Gastrocnemius medialis (tissue), 4 donors: ENCODE results near the gene ENAH.

ENCODE experiments used
- POLR2A ChIP-seq, 2 donors: fragments of 450-650 bp; IDR thresholded peaks; one replicate each; pipeline ENCODE4 v1.6.1; 2017; ENCODE audit warnings: antibody characterized with exemption in 2 of 2, mild to moderate bottlenecking in 2 of 2, moderate library complexity in 2 of 2
- TF ChIP-seq, protein P1 (sequence below), 5 experiments: fragments of 450-650 bp in 3 of 5; fragments of 200-600 bp in 2 of 5; sonication (generic) in 2 of 5; IDR thresholded peaks in 4 of 5; conservative IDR thresholded peaks in 1 of 5; 1 replicate in 4 of 5; 2 replicates in 1 of 5; pipeline ENCODE4 v1.5.1; 2016 to 2019; ENCODE audit warnings: antibody characterized with exemption in 5 of 5, mild to moderate bottlenecking in 3 of 5, moderate library complexity in 3 of 5

DNA sequence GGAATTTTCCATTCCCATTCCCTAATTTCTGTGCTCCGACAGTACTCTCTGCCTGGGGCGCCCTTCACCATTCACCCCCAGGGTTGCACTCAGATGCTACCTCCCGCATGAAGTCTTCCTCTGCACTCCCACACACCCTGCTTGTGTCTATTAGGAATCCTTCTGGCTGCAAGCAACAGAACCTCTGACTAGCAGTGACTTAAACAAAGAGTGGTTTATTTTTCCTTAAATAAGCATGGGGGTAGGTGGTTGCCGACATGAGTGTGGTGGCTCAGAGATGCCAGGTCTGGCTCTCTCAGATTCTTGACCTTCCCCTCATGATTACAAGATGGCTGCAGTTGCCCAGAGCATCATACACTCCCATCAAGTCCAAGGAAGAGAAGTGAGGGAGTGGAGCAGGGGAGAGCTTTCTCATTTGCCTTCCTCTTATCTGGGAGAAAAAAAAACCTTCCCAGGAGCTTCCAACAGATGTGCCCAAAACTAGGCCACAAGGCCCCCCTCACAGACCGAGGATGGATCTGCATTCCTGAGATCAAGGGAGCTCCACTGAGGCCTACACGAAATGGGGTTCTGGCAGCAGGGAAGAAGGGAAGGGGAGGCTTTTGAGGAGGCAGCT lies 175.5 kb downstream of the ENAH start:
- TF ChIP-seq, protein P1, sequence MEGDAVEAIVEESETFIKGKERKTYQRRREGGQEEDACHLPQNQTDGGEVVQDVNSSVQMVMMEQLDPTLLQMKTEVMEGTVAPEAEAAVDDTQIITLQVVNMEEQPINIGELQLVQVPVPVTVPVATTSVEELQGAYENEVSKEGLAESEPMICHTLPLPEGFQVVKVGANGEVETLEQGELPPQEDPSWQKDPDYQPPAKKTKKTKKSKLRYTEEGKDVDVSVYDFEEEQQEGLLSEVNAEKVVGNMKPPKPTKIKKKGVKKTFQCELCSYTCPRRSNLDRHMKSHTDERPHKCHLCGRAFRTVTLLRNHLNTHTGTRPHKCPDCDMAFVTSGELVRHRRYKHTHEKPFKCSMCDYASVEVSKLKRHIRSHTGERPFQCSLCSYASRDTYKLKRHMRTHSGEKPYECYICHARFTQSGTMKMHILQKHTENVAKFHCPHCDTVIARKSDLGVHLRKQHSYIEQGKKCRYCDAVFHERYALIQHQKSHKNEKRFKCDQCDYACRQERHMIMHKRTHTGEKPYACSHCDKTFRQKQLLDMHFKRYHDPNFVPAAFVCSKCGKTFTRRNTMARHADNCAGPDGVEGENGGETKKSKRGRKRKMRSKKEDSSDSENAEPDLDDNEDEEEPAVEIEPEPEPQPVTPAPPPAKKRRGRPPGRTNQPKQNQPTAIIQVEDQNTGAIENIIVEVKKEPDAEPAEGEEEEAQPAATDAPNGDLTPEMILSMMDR (IDR thresholded peaks at IDR 0.05 in 4 of 5, conservative IDR thresholded peaks at IDR 0.05 in 1 of 5) = no peak
- TF ChIP-seq POLR2A (IDR thresholded peaks at IDR 0.05) = no peak
